Nephron (organoid): ENCODE data around the gene GTF3C1.
A peak's percentile ranks its signal among the peaks of the same experiment; 100 is the strongest.

Experiments used
- H3K27ac Mint-ChIP-seq, 3 experiments: 2 replicates each; pipeline ENCODE4 v1.8.0; 2020; ENCODE audit warnings: mixed read lengths in 3 of 3, mild to moderate bottlenecking in 2 of 3, moderate library complexity in 1 of 3
- H3K27me3 Mint-ChIP-seq: 2 replicates; pipeline ENCODE4 v1.8.0; 2021; ENCODE audit warnings: low read depth, mild to moderate bottlenecking, moderate library complexity, mixed read lengths
- H3K36me3 Mint-ChIP-seq: 2 replicates; pipeline ENCODE4 v1.8.0; 2020; ENCODE audit warnings: low read depth, mixed read lengths
- H3K4me1 Mint-ChIP-seq: 2 replicates; pipeline ENCODE4 v1.8.0; 2020; ENCODE audit warnings: mixed read lengths
- H3K4me3 Mint-ChIP-seq, 3 experiments: 2 replicates each; pipeline ENCODE4 v1.8.0; 2020; ENCODE audit warnings: mild to moderate bottlenecking in 3 of 3, mixed read lengths in 3 of 3, moderate library complexity in 2 of 3
- H3K9me3 Mint-ChIP-seq: 2 replicates; pipeline ENCODE4 v1.8.0; 2020; ENCODE audit warnings: mixed read lengths
- TF ChIP-seq, protein P1 (sequence below), 3 experiments: fragments of 200-600 bp; sonication (generic); IDR thresholded peaks; one replicate each; pipeline ENCODE4 v1.5.0; 2021; ENCODE audit warnings: antibody characterized with exemption in 3 of 3; ENCODE audit not compliant: unreplicated experiment in 3 of 3

The GTF3C1 gene

DNA sequence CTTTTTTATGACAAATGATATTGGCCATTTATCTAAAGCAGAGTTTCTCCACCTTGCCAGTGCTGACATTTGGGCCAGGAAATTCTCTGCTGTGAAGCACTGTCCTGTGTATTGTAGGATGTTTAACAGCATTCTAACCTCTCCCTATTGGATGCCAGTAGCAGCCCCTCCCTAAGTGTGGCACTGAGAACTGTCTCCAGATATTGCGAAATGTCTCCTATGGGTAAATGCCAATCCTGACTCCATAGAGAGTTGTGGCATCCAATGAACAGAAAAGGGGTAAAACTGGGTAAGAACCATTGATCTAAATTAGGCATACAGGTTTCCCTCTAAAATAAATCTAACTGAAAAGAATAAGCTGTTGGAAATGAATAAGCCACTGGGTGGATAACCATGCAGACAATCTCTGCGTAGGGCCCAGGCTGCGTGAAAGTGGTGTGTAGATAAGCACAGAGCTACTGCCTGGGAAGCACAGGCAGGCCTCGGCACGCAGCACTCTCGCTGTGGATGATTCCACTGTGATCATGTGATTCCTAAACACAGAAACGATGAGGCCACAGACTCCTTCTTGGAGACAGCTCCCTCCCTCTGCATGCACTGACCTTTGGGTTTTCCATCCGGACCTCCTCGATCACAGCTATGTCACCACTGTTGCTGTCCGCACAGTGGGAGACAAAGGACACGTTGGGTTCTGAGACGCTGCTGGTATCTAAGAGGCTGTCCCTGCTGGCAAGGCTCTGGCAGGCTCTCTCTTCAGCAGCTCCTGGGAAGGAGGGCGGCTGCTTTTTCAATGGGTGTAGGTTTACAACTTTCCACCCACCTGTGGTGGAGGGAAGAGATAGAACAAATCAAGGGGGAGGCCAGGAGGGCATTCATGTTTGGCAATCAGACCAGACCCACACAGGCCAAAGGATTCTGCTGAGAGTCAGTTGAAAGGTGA is 44.1 kb downstream of the GTF3C1 start:
- TF ChIP-seq, protein P1, sequence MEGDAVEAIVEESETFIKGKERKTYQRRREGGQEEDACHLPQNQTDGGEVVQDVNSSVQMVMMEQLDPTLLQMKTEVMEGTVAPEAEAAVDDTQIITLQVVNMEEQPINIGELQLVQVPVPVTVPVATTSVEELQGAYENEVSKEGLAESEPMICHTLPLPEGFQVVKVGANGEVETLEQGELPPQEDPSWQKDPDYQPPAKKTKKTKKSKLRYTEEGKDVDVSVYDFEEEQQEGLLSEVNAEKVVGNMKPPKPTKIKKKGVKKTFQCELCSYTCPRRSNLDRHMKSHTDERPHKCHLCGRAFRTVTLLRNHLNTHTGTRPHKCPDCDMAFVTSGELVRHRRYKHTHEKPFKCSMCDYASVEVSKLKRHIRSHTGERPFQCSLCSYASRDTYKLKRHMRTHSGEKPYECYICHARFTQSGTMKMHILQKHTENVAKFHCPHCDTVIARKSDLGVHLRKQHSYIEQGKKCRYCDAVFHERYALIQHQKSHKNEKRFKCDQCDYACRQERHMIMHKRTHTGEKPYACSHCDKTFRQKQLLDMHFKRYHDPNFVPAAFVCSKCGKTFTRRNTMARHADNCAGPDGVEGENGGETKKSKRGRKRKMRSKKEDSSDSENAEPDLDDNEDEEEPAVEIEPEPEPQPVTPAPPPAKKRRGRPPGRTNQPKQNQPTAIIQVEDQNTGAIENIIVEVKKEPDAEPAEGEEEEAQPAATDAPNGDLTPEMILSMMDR (IDR thresholded peaks at IDR 0.05; ENCODE audit: unreplicated experiment in 3 of 3): no peak
- Mint-ChIP-seq H3K27ac (no peak overlapping the region), H3K9me3 (no peaks in the 10 kb centered on the region), H3K27me3 (no peaks in the 10 kb centered on the region), H3K4me3 (no peak overlapping the region), H3K36me3 (peaks cover 84% of the 10 kb centered on the region), H3K4me1 (no peaks in the 10 kb centered on the region)

DNA sequence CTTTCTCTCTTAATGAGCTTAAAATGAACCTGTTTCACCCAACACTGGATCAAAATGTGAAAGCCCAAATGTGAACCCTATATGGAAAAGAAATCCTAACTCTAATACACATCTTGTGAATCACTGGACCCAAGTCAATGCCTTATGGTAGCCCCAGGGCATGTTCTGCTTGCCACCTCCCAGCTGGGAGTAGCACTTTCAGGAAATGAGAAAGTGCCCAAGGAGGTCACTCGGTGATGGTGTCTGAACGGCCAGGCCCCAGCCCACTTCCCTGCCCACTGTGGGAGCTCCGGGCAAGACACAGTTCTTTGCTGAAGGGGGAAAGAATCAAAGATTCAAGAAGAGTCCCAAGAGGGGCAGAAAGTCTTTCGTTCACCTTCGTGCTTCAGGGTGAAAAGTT is 46.1 kb downstream of the GTF3C1 start:
- H3K4me1 Mint-ChIP-seq: peaks cover 5% of the 10 kb centered on the region
- H3K4me3 Mint-ChIP-seq: no peak overlapping the region
- TF ChIP-seq, protein P1 (IDR thresholded peaks at IDR 0.05; ENCODE audit: unreplicated experiment in 3 of 3): no peak
- no peaks in the 10 kb centered on the region for H3K9me3 Mint-ChIP-seq
- no peaks in the 10 kb centered on the region for H3K27me3 Mint-ChIP-seq
- no peak overlapping the region for H3K27ac Mint-ChIP-seq
- H3K36me3 Mint-ChIP-seq: peaks cover 92% of the 10 kb centered on the region

DNA sequence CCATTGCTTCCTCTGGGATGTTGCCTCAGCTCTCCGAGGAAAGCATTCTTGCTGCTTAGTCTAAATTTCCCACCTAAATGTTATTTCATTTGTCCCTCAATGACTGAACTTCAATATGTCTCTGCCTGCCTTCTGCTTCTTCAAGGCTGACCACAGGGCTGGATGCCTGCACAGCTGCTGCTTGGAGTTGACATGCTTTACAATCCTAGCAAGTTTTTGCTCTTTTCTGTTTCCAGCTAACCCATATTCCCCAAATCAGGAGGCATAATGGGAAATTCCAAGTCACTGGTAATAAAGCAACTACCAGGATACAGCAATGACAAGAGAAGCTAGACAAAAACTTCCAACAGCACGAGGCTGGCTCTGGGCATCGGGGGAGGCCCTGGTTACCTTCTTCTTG is 48.9 kb downstream of the GTF3C1 start:
- Mint-ChIP-seq H3K4me1 (peaks cover 6% of the 10 kb centered on the region), H3K27ac (no peak overlapping the region), H3K36me3 (peaks cover 90% of the 10 kb centered on the region), H3K9me3 (no peaks in the 10 kb centered on the region), H3K4me3 (no peak overlapping the region), H3K27me3 (no peaks in the 10 kb centered on the region)
- TF ChIP-seq, protein P1 (IDR thresholded peaks at IDR 0.05; ENCODE audit: unreplicated experiment in 3 of 3): no peak

DNA sequence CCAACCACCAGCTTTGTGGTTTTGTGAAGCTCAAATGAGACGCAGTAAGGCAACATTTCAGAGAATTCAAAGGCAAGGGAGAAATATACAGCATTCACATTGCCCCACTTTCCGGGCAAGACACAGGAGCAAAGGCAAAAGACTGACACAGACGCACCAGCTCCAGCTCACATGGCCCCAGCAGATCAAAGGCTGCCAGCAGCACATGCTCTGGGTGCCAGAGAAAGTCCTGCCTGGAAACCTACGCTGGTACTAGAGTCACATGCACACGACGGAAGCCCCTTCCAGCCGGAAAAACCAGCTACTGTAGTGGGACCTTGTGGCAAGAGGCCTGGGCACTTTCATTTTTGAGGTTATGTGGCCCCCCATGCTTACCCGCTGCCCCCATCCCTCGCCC is 50.1 kb downstream of the GTF3C1 start:
- H3K9me3 Mint-ChIP-seq: no peaks in the 10 kb centered on the region
- H3K27ac Mint-ChIP-seq: no peak overlapping the region
- no peak overlapping the region for H3K4me3 Mint-ChIP-seq
- no peaks in the 10 kb centered on the region for H3K27me3 Mint-ChIP-seq
- peaks cover 92% of the 10 kb centered on the region for H3K36me3 Mint-ChIP-seq
- H3K4me1 Mint-ChIP-seq: peaks cover 12% of the 10 kb centered on the region
- TF ChIP-seq, protein P1 (IDR thresholded peaks at IDR 0.05; ENCODE audit: unreplicated experiment in 3 of 3): no peak

DNA sequence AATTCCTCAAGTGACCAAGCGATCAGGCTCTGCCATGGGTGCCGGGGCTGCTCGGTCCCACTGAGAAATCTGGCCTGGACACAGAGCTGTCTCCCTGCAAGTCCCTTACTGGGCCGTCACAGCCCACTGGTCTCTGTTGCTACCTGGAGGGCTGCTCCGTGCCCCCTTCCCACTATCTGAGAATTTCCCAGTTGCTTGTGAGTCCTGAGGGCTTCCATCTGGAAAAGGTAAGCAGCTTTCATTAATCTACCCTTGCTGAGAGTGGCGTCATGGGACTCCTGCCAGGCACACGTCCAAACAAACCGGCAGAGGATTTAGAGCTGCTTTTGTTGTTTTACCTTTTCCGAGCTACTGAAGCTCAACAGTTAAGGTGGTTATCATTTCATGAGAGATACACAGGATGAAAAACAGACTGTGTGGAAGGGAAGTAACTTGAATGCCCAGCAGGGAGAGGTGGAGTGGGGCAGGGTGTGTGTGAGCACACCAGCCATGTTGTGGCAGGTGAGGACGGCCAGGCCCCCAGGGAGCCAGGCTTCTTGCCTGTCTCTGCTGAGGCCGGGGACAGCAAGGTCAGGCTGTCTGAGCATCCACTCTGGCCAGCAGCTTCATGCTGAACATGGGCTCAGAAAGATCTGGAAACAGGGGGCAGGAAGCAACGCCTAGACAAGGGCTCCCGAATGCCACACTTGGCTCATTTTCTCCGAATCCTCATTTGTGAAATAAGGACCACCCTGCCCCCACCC is 50.6 kb downstream of the GTF3C1 start:
- TF ChIP-seq, protein P1 (IDR thresholded peaks at IDR 0.05; ENCODE audit: unreplicated experiment in 3 of 3): no peak
- Mint-ChIP-seq H3K4me1 (peaks cover 12% of the 10 kb centered on the region), H3K9me3 (no peaks in the 10 kb centered on the region), H3K4me3 (no peak overlapping the region), H3K36me3 (peaks cover 95% of the 10 kb centered on the region), H3K27ac (peak overlapping the region in 2 of 3 experiments; percentile 48 to 67), H3K27me3 (no peaks in the 10 kb centered on the region)
